ENCODE data around the gene OXCT2.

The OXCT2 gene

GRCh38 chr1:39751595-39751994 lies 19.6 kb downstream of the OXCT2 start:
- no peak for TF ChIP-seq CTCF (IDR thresholded peaks at IDR 0.05)

- TF ChIP-seq CTCF (IDR thresholded peaks at IDR 0.05): no peak
Observed at GRCh38 chr1:39745016-39745670, 26.0 kb downstream of the OXCT2 start.

GRCh38 chr1:39738622-39739366 lies 32.4 kb downstream of the OXCT2 start, which contains the start of gene PPIE:
Gene PPIE, plus strand, starts transcription at chr1:39738882. Its CDS starts 19 bp downstream, at chr1:39738901.
- no peak for TF ChIP-seq CTCF (IDR thresholded peaks at IDR 0.05)

- TF ChIP-seq CTCF (IDR thresholded peaks at IDR 0.05): no peak
Observed at GRCh38 chr1:39737546-39738169, 33.5 kb downstream of the OXCT2 start.

- no peak for TF ChIP-seq CTCF (IDR thresholded peaks at IDR 0.05)
Observed at GRCh38 chr1:39735731-39736130, 35.4 kb downstream of the OXCT2 start.

- no peak for TF ChIP-seq CTCF (IDR thresholded peaks at IDR 0.05)
Observed at GRCh38 chr1:39733161-39733560, 38.0 kb downstream of the OXCT2 start.

- TF ChIP-seq CTCF (IDR thresholded peaks at IDR 0.05): no peak
Observed at GRCh38 chr1:39732730-39733129, 38.4 kb downstream of the OXCT2 start.

Measured in LNCAP (cell line).